Hepatic stellate cell (primary cell): ENCODE measurements around the gene CDKN1A.

Experiments
- DNase-seq: peaks from one replicate; pipeline ENCODE4 v3.0.0; 2011; ENCODE audit warnings: low spot score

The CDKN1A gene

DNA sequence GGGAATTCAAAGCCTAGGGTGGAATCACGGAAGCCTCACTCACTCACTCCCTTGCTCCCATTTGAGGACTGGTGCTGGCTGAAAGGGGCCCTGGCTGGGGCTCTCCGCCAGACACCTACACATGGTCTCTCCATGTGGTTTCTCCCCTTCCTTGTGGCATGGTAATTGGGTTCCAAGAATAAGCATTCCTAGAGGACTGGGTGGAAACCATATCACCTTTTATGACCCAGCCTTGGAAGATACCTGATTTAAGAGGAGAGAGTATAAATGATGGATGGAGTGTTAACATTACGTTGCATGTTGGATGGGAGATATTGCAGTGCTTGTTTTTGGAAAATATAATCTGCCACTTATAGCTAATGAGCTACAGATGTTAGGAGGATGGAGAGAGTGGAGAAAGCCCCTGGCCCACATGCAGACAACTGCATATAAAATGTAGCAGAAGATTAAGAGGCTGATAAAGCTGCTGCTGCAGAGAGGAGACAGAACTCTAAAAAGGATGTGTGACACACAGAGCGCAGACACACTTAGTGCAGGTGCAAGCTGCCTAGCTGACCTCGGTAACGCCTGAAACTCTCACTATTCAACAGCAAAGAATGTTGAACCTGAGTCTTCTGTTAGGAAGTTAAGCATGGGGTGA is 23.3 kb upstream of the CDKN1A start:
- no peak for DNase-seq

DNA sequence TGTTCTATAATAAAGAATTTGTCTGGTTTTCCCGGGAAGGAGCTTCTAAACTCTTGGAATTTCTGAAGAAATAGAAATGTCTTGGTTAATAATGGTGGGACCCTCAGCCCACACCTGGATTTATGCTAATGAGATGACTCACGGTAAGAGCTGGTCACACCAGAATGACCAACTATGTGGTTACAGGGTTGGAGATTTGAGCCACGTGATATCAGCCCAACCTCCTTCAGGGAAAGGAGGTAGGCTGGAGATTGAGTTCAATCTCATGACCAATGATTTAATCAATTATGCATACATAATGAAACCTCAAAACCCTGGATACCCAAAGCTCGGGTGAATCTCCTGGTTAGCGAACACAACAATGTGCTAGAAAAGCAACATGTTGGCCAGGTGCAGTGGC is 22.1 kb upstream of the CDKN1A start:
- no peak for DNase-seq

DNA sequence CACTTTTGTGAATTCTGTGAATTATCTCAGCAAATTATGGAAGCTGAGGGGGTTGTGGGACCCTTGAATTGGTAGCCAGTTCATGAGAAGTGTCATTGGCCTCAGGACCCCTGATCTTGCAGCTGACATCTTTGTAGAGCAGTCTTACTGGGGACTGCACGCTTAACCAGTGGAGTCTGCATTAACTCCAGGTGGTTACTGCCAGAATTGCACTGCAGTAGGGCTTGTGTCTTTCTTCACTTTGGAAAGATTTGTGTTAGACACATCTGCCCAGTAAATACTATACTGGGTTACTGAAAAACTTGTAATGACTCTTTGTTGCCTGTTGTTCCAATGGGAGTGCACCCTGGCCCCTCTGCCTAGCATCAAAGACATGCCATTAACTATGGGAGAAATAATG is 21.2 kb upstream of the CDKN1A start:
- no peak for DNase-seq

DNA sequence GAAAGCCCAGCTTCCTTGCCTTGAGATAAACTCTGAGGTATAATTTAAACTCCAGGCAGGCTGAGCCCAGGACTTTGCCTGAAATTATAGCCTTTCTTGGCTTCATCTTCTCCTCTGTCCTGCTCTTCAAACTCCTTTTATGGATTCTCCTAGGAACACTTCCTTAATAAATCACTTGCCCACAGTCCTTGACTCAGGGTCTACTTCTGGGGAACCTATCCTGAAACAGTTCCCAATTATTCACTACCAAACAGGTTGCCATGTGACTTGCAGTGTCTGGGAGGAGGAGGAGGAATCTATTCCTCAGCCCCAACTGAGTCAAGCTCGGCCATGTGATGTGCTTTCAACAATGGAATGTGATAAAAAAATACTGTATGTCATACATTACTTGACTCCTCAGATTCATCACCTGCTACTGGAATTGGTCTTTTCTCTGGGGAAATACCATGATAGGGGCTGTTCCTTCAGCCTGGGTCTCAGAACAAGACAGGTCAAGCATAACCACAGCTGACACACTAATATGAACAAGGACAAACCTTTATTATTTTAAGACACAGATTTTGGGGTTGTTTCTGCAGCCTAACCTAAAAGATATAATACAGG is 20.5 kb upstream of the CDKN1A start:
- peak; percentile 64 for DNase-seq

DNA sequence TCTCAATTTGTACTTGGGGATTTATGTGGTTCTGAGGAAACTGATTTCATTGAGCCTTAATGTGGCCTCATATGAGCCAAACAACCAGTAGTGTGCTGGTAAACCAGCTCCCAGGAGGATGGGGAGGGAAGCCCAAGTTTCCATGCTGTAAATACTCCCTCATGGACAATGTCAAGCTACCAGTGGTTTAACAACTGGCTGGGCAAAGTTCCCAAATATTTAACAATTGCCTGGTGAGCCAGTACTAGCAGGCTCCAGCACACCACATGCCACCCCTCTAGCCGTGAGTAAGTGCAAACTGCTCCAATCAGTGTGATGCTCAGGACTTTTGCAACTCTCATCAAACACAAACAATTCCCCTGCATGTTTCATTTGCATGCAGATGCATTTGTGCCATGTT is 19.2 kb upstream of the CDKN1A start:
- DNase-seq: no peak

DNA sequence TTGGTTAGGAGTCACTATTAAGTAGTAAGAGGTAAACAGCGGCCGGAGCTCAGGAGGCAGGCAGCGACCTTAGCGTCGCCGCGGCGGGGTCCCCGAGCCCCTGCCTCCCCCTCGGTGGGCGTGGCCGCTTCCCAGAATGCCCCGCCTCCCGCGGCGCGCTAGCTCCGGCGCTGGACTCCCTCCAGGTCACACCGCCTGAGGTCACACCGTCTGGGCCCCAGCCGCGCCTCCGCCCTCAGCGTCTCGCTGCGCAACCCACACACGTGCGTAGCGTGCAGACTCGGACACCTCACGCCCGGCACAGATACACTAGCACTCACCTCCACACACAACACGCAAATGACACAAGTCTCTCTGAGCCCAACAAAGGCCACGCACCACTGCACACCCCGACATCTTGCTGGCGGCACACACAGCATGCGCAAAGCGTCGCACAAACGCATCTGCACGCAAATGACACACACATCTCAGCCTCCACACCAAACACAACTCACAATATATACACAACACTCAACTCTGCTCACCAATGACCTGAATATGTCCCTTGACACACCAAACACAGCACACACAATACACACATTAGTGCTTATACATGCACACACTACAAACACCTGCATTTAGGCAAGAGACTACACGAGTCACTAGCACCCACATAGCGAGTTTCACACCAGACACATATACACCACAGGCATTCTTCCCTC is 17.6 kb upstream of the CDKN1A start:
- no peak for DNase-seq

DNA sequence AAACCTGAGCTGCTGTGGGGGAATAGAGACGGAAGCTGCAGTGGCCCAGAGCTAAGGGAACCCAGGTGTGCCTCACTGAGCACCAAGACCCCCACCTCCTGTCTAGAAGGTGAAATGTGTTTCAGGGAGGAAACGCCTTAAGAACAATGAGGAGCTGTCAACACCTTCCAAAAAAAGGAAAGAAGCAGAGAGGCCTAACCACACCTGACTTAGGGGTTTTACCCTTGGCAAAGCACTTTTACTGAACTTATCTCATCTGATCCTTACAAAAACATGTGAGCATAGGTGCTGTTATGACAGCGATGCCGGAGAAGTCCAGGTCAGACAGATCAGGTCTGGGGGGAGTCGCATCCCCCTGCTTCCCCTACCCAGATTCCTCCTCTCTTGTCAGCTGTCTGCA is 16.1 kb upstream of the CDKN1A start:
- DNase-seq: no peak

DNA sequence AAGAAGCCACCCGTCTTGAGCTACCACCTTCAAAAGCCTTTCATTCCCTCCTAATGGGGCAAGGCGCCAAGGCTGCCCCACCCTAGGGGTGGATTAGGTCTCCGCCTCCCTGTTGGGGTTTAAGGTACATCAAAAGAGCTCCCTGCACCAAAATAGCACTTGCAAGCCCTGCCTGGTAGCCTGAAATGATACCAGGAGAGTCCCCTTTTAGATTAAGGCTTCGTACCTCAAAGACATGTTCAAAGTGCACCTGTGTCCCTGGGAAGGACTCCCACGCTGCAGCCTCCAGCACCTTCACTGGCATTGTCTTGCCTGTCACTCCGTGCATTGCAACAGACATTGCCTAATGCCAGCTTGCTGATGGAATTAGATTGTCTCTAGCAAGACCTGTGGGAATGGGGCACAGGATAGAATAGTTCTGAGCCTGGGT is 15.7 kb upstream of the CDKN1A start:
- no peak for DNase-seq

DNA sequence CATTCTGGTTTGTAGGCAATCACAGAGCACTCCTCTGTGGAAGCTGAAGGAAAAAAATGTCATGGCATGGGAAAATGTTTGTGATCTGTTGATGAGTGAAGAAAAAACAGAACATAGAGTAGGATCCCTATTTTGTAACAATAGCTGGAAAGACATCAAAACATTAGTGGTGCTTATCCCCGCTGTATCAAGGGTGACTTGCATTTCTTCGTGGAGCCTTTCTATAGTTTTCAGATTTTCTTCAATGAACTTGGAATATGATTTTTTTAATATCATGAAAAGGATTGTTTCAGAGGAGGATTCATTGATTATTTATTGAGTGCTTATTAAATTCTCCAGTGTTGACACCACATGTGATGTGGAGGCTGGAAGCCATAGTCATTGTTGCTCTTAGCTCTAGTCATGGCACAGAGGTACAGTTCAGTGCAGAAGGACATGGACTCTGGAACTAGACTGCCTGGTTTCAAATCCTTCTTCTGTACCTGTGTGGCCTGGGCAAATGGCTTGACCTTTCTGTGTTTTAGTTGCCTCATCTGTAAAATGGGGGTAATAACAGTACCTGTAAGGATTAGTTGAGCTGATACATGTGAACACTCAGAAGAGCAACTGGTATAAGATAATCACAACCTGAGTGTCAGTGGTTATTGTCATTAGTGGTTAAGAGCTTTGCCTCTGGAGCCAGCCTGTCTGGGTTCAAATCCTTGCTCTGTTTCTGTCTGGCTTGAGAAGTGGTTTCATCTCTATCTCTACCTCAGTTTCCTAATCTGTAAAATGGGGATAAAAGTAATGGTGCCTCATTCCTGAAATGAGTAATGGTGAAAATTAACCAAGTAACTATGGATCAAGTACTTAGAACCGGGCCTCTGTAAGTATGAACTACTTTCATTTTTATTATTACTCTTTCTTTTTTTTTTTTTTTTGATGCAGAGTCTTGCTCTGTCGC is 14.7 kb upstream of the CDKN1A start:
- DNase-seq: no peak

DNA sequence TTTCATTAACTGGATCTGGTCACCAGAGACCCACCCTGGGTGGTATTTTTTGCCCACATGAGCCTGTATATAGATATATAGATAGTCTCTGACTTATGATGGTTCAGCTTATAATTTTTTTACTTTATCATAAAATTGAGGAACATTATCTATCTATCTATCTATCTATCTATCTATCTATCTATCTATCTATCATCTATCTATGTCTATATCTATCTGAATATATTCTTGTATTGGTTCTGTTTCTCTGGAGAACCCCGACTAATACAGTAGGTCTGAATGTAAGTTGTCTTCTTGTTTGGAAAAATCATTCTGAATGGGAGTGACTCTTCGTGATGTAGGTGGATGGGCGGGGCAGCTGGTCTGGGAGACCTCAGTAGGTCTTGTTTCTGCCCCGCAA is 13.3 kb upstream of the CDKN1A start:
- DNase-seq: no peak

DNA sequence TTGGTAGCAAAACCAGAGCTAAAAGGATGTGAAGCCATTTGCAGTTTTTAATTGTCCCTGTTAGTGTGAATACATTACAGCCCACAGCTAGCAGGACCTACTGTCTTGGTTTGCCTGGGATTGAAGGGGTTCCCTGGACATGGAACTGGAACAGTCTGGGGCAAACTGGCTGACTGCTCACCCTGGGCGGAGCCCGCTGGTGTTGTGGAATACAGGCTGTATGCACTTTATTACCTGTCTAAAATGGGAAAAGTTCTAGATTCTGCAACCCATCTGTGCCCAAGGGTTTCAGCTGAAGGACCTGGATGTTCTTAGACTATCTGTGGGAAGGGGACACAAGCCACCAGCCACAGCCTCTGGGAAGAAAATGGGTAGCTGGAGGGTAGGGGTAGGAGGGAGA is 12.2 kb upstream of the CDKN1A start:
- no peak for DNase-seq

DNA sequence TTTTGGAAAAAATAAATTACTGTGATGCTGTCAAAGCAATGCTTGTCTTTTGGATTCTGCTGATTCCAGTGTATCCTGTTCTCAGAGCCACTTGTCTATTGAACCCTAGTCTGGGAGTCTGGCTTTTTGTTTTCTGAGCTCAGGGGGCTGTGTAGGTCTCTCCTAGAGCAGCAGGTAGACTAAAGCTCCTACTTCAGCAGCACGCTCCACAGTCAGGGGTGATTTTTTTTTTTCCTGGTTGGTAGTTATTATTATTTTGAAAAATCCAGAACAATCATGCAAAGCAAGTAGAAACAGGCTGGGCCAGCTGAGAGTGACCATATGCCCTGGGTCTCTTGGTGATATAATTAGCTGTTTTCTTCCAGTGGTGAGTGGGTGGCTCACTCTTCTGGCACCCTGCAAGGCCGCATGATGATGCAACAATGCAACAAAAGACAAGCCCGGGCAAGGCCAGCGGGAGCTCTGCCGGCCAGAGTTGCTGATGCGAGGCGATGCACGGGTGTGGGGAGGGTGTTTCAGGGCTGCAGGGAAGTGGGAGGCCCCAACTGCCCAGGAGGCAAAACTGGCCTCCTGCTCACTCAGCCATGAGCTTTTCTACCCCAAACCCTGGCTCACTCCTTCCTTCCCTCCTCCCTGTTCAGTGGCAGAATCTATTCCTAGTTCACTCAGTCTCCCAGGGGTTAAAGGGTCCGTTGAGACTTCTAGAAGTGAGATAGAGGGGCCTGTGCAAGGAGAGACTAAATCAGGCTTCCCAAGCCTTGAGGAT is 11.5 kb upstream of the CDKN1A start:
- peak; percentile 72 for DNase-seq

DNA sequence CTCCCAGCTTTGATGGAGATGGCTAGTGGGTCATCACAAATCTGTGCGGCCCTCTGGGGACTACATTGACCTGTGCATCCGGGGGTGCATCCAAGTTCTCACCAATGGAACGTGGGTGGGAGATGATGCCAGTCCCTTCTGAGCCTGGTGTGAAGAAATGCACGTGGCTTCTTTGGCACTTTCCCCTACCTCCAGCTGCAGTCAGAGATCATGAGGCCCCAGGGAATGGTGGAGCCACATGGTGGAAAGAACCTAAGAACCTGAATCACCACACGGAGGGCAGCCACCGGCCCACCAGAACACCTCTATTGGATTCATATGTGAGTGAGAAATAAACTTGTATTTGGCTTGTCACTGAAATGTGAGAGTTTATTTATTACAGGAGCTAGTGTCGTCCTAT is 9.9 kb upstream of the CDKN1A start:
- no peak for DNase-seq

DNA sequence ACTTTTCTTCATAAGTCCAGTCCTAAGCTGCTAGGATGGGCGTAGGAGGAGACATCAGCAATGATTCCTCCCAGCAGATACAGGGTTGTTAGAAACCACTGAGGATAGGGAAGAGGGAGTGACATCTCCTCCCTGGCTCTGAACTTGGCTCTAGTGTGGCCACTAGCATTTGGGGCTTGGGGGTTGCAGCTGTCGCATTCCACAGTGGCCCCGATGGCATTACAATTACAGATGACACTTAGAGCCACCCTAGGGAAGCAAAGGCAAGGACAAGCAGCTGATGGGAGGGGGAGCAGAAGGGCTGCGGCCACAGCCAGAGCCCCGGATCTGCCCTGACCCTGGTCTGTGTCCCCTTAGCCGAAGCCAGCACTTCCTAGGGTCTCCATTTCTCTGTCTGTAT is 9.5 kb upstream of the CDKN1A start:
- no peak for DNase-seq

DNA sequence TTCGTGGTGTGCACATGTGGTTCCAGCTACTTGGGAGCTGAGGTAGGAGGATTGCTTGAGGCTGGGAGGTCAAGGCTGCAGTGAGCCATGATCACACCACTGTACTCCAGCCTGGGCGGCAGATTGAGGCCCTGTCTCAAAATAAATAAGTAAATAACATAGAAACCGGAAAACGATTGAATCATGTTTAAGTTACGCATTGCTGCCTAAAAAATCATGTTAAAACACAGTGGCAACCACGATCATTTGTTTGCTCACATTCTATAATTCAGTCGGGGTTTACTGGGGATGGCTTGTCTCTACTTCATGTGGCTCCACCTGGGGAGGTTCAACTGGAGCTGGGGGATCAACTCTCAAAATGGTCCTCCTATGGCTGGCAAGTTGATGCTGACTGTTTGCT is 8.2 kb upstream of the CDKN1A start:
- no peak for DNase-seq

DNA sequence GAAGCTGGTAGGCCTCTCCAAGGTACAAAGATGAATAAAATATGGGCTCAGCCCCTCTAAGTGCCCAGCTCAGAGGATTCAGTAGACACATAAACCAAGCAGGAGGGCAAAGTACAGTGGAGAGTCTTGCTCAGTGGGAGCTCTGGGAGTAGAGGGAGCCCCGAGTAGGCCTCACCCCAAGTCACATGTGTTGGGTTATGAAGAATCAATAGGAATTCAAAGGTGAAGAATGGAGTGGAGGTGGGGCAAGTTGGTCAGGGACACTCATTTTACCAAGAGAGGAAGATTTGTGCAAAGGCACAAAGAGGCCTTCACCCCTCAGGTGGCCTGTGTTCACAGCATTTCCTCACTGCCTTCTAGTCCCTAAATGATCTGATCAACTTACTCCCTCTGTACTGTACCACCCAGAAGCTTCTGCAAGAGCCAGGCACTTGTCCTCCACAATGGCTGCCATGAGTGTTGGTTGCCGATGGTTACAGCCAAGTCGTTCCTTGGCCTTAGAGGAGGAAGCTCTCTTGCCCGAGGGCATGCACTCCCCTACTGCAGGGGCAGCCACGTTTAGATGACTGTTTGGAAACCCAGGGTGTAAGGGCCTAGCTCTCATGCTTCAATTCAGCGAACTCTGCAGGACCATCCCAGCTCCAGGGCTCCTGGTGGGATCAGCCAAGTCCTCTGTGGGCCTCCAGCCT is 6.7 kb upstream of the CDKN1A start:
- no peak for DNase-seq

DNA sequence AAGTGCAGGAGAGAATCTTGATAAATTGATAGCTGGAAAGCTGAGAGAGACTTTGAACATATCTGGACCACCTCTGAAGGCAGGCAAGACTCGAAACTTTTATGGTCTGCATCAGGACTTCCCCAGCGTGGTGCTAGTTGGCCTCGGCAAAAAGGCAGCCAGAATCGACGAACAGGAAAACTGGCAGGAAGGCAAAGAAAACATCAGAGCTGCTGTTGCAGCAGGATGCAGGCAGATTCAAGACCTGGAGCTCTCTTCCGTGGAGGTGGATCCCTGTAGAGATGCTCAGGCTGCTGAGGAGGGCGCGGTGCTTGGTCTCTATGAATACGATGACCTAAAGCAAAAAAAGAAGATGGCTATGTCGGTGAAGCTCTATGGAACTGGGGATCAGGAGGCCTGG is 4.6 kb upstream of the CDKN1A start:
- no peak for DNase-seq

DNA sequence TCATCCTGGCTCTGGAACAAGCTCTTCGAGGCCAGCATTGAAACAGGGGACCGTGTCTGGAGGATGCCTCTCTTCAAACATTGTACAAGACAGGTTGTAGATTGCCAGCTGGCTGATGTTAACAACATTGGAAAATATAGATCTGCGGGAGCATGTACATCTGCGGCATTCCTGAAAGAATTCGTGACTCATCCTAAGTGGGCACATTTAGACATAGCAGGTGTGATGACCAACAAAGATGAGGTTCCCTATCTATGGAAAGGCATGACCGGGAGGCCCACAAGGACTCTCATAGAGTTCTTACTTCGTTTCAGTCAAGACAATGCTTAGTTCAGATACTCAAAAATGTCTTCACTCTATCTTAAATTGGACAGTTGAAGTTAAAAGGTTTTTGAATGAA is 3.6 kb upstream of the CDKN1A start:
- DNase-seq: no peak

DNA sequence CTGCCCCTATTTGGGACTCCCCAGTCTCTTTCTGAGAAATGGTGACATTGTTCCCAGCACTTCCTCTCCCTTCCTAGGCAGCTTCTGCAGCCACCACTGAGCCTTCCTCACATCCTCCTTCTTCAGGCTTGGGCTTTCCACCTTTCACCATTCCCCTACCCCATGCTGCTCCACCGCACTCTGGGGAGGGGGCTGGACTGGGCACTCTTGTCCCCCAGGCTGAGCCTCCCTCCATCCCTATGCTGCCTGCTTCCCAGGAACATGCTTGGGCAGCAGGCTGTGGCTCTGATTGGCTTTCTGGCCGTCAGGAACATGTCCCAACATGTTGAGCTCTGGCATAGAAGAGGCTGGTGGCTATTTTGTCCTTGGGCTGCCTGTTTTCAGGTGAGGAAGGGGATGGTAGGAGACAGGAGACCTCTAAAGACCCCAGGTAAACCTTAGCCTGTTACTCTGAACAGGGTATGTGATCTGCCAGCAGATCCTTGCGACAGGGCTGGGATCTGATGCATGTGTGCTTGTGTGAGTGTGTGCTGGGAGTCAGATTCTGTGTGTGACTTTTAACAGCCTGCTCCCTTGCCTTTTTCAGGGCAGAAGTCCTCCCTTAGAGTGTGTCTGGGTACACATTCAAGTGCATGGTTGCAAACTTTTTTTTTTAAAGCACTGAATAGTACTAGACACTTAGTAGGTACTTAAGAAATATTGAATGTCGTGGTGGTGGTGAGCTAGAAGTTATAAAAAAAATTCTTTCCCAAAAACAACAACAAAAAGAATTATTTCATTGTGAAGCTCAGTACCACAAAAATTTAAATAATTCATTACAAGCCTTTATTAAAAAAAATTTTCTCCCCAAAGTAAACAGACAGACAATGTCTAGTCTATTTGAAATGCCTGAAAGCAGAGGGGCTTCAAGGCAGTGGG is 2.1 kb upstream of the CDKN1A start:
- DNase-seq: no peak
